Measurements from ENCODE around the gene SLC5A7.

Gene SLC5A7

DNA sequence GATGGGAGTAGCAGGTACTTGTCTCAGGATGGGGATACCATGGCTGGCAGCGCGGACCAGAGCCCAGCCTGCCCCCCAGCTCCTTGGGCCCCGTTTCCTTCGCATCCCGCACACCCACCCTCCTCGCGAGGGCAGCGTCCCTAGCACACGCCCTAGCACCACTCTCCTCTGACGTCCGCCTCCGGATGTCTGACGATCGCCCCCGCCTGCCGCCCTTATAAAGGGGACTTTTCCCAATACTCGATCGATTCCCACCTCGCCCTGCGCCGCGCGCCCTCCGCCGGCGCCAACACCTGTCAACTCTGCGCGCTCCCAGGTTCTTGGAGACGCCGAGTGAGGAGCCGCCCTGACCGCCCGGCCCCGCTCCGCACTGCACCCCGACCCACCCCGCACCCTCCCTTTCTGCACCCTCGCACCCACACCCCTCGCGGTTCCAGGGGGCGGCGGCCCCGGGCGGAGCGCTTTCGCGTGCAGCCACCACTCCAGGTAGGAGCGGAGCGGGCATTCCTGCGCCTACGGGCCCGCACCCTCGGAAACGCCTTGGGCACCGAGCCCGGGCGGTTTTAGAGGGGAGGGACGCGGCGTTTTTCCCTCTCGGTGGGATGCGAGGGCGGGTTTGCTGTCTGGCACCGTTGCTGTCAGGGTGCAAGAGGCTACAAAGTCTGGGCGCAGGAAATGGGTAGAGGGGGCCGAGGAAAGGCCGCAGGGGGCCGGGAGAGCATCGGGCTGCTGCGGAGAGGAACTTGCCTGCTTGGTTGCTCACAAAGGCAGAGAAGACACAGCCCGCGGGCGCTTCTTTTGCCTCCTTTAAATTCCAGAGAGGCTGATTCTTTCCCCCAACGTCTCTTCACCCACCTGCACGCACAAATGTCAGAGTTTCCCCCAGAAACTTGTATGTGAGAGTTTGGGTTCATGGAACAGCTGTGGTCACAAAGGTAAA lies at the start of gene SLC5A7:
TSS of gene SLC5A7 (plus strand) at position 247 of the 940 bp plus-strand sequence. CDS start 1,632 bp downstream, outside the sequence.
- DNase-seq (ENCODE audit: low read depth in 3 of 3, low spot score in 1 of 3): no peak

DNA sequence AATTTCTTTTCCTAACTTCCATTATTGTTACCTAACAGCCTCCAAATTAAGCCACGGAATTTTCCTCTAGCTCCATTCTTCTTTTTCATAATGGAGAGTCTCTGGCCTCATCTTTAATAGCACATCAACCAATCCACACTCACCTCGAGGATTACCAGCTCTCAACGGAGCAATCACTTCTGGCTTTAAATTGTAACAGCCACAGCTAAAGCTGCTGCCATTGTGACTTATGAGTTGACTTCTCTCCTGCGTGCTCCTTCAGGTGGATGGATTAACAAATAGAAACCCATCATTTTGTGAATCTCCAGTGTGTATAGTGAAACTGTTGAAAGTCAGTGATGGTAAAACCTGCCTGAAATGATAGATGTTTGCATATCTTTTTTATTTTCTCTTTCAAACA lies 24.9 kb upstream of the SLC5A7 start:
- DNase-seq (ENCODE audit: low read depth in 3 of 3, low spot score in 1 of 3): no peak

DNA sequence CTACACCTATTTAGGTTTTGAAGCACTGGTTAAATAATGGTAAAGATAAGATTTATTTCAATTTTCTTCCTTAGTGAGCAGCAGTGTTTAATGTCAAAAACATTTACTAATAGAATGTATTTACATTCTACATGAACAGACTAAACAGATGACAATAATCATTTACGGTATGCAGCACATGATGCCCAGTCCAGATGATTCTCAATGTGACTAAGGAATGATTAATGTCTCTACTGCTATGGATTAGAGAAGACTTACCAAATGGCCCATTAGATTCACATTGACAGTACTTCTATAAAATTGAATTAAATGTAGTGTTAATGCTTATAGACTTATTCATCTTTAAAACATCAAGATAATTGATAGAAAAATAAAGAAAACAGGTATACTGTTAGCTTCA lies 22.1 kb upstream of the SLC5A7 start:
- DNase-seq (ENCODE audit: low read depth in 3 of 3, low spot score in 1 of 3): no peak

DNA sequence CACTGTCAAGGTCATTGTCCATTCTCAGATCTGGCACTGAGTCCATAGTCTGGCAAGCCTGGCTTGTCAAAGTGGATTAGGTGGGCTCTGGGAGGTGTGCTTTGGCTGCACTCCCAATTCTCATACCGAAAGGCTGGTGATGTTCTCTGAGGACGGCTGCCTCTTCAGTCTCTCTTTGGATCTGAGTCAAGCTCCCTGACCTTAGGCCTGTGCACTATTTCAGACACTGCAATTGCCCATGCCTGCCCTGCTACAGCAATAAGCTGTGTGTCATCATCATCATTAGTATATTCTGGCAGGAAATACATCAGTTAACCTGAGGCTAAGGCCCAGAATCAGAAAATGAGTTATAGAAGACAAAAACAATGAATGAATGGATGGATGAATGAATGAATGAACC lies 1.6 kb upstream of the SLC5A7 start:
- no peak for DNase-seq (ENCODE audit: low read depth in 3 of 3, low spot score in 1 of 3)

DNA sequence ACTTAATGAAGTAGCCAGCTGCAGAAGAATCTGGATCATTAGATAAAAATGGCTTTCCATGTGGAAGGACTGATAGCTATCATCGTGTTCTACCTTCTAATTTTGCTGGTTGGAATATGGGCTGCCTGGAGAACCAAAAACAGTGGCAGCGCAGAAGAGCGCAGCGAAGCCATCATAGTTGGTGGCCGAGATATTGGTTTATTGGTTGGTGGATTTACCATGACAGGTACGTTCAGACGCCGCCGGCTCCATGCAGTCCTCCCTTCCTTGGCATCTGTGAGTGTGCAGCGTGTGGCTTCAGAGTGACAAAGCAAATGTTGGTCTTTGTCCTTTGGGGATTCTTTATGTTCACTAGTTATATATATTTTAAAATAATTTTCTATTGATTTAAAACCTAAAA lies 1.8 kb downstream of the SLC5A7 start:
- no peak for DNase-seq (ENCODE audit: low read depth in 3 of 3, low spot score in 1 of 3)

DNA sequence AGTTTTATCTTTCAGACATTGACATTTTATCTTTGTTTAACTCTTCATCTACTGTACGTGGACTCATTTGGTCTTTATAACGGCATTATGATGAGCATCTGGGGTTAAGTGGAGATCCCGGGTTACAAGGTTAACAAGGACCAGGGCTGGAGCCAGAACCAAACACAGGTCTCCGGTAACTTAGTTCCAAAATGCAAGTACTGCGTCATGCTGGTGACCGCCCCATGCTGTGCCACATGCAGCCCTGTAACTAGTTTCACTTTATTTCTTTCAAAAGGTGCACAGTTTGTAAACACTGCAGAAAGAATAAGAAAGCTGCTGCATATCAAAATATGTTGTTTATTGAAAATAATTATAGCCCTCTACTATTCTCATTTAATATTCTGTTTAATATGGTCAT lies 3.1 kb downstream of the SLC5A7 start:
- no peak for DNase-seq (ENCODE audit: low read depth in 3 of 3, low spot score in 1 of 3)

DNA sequence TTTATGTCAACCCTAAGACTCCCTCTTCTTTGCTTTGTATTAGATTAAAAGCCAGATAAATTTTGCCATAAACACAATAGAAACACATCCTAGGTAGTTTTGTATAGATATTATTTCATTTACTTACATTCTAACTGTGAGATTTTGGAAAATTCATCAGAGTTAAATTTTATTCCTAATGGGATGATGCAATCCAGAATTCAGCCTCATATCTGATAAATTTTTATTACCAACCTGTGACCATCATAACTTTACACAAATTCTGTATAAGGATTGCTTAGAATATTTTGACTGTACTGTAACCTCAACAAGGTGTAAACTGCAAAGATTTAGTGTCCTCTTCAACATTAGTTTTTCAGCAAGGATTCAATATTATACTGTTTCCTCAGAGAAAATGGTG lies 4.4 kb downstream of the SLC5A7 start:
- no peak for DNase-seq (ENCODE audit: low read depth in 3 of 3, low spot score in 1 of 3)

DNA sequence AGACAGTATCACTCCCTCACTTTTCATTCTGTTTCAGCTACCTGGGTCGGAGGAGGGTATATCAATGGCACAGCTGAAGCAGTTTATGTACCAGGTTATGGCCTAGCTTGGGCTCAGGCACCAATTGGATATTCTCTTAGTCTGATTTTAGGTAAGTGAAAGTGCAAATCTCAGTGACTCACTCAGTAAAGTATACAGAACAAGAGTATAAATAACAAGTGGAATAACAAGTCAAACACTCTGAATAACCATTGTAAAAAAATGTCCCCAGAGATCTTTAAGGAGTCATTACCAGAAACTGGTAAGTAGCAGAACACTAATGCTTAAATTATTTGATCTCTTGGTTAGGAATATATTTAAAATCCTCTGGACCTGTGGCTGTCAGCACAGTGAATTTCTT lies 5.7 kb downstream of the SLC5A7 start:
- no peak for DNase-seq (ENCODE audit: low read depth in 3 of 3, low spot score in 1 of 3)

DNA sequence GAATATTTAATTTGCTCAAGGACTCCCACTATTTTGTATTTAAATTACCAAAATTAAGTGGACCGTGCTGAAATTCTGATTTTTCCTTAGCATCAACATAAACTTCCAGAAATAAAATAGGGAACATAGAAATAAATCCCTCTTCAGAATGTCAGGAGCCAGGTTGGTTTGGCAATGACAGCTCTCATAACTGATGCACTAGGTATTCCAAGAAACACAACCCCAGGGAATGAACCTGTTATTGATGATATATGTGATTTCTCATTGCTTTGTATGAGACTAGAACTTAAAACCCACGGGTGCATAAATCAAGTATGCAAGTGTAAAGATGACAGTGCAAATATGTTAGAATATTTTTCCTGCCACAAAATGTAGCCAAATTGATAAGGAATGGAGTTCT lies 12.8 kb downstream of the SLC5A7 start:
- no peak for DNase-seq (ENCODE audit: low read depth in 3 of 3, low spot score in 1 of 3)

DNA sequence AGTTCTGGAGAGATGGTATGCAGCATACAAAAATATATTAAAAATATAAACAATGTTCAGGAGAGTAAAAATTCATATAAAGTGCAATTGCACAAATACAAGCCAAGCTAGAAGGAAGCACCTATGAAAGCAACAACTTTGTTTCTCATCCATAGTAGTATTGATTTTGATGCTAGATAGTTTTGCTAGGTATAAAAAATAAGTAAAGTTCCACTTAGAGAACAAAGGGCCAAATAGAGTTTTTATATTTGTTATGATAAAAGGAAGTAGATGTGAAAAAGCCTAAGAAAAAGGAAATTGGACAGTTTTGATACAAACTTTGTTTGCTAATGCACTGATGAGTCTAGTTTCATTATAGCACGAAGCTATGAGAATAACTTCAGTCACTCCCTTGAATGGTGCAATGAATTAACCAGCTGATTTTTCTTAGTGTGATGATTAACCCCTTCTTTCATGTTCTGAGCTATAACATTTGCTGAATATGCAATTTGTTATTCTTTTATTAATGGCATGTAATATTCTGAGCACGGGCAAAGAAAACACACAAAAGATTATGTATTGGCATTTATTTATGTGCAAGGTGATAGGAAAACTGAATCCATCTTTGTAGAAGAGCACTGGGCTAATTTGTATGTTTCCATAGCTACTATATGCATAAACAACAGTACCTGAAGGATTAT lies 24.7 kb downstream of the SLC5A7 start:
- no peak for DNase-seq (ENCODE audit: low read depth in 3 of 3, low spot score in 1 of 3)

DNA sequence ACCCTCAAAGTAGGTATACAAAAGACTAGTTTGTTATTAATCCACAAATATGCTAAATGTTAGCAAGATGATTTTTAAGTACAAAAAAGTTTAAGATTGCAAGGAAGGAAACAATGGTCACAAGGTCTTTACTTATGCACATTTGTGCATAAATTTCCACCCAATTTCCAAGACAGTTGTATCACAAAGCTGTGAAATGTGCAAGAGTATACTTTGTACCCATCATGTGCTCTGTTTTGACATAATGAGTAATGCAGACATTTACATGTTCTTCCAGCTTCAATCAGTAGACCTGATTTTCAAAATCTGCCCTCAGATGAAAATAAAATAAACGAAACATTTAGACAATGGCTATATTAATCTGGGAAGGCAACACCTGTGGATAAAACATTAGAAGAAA lies 27.0 kb downstream of the SLC5A7 start:
- DNase-seq (ENCODE audit: low read depth in 3 of 3, low spot score in 1 of 3): no peak

DNA sequence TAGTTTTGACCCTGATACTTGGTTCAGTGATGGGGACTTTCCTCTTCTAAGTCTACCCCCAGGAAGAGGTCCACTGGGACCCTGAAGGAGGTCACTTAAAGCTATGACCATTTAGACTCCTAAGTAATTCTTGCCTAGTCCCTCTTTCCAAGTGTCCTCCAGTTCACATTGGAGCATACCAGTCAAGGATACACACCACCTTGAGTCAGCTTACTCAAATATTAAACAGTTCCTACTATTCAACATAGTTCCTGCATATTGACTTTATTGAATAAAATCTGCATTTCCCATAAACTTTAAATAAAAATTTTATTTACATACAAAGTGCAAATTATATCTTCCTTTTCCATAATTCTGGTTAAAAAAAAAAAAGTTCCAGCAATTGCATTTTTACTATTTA lies 36.3 kb downstream of the SLC5A7 start:
- no peak for DNase-seq (ENCODE audit: low read depth in 3 of 3, low spot score in 1 of 3)

DNA sequence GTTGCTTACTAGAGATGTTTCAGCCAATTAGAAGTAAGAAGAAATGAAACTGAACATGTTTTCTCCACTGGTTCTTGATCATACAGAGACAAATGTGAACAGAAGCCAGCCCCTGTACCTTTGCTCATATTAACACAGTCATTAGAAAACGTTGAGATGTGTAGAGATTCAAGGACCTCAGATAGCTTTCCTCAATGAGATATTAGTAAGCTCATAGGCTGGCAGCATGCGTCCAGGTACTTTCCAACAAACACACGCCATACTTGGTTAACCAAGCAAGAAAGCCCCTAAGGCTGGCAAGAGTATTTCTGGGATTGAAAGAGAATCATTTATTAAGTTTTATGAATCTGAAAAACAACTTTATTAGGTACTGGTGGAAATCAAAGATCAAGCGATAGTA lies 37.5 kb downstream of the SLC5A7 start:
- DNase-seq (ENCODE audit: low read depth in 3 of 3, low spot score in 1 of 3): no peak

DNA sequence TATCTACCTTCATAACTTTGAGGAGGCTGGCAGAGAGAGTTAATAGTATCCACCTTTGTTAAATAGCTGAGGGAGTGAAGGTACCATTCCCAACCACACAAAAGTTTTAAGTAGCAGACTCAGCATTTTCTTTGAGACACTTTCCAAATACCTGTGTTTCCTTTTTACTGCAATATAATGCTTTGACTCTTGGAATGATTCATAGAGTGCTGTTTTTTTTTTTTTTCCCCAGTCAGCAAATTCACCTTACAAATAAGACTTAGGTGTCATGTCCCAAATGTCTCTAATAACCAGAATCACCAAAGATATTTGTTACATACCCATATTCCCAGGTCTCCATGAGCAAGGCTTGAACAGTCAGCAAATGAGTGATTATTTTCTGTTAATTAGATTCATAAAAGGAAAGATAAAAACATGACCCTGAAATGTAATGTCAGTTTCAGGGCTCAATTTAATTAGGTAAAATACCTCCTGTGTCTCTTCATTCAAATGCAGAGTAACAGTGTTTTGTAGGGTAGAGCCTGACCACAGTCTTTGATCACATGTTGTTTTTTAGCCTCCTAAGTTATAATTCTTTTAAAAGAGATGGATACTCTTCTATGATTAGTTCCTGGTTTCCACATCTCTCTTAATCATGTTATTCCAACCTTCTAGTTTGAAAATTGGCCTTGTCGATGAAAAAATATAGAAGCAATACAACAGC lies 39.9 kb downstream of the SLC5A7 start:
- no peak for DNase-seq (ENCODE audit: low read depth in 3 of 3, low spot score in 1 of 3)

DNA sequence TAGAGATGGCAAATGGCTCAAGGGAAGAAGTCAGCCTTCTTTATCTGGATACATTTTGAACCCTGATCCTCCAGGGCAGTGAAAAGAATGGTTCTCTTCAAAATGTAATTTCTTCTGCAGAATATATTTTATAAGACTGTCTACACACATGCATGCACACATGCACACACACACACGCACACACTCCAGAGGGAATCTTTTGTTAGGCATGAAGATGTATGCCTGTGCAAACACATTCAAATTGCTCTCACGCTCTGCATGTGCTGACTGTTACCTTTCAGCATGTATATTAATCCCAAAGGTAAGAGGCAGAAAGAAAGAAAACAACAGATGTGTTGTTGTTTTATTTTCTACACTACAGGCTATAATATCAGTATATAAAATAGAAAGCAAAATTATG lies 43.2 kb downstream of the SLC5A7 start:
- no peak for DNase-seq (ENCODE audit: low read depth in 3 of 3, low spot score in 1 of 3)

DNA sequence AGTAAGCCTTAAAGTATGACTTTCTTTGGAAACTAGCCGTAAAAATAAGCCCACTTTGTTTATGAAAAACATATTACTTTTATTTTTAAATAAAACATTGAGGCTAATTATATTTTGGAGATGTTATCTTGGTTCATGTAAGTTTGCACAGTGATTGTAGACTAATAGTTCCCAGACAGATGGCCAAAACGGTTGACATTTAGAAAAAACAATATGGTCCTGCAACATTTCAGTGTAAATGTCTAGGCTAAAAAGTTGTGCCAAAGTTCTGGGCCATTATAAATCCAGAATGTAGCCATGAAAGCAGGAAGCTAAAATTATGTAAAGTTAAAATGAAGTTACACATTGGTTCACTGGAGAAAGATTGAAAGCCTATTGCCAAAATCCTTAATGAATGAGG lies 43.6 kb downstream of the SLC5A7 start:
- DNase-seq (ENCODE audit: low read depth in 3 of 3, low spot score in 1 of 3): no peak

DNA sequence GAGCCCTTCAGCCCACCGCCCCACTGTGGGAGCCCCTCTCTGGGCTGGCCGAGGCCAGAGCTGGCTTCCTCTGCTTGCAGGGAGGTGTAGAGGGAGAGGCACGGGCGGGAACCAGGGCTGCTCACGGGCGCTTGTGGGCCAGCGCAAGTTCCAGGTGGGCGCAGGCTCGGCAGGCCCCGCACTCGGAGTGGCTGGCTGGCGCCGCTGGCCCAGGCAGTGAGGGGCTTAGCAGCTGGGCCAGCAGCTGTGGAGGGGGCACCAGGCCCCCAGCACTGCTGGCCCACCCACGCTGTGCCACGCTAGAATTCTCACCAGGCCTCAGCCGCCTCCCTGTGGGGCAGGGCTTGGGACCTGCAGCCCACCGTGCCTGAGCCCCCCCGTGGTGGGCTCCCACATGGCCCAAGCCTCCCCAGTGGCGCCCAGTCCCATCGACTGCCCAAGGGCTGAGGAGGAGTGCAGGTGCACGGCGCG lies 45.2 kb downstream of the SLC5A7 start:
- no peak for DNase-seq (ENCODE audit: low read depth in 3 of 3, low spot score in 1 of 3)

DNA sequence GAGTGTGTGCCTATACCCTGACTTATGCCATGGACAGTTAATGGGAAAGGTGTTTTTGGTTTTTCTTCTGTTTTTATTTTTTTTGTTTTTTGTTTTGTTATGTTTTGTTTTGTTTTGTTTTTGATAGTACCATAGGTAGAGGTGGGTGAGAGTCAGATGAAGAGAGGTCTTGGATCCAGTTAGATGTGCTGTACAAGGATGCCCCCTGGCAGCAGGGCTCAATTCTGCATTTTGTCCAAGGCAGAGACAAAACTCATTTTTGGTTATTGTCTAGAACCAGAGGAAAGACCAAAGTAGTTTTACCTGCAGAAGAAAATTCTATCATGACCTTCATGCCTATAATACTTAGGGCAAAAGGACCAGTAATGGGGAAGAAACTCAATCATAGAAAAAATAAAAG lies 48.5 kb downstream of the SLC5A7 start:
- no peak for DNase-seq (ENCODE audit: low read depth in 3 of 3, low spot score in 1 of 3)

DNA sequence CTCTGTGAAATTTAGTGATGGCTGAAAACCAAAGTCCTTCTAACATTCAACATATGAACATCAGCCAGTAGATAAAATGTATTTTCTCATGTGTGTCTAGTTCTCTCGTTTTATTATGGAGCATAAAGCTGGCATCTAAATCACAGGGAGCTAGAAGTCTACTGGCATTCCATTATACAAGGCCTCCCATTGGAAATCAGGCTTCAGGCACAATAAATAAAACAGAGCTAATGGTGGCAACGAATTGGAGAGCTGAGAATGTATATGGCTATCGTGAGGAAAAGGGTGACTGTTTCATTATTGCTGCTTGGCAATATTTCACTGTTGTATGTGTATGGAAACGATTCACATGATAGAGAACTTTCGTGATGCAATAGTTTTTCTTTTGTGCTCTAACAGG lies 62.4 kb downstream of the SLC5A7 start:
- no peak for DNase-seq (ENCODE audit: low read depth in 3 of 3, low spot score in 1 of 3)

DNA sequence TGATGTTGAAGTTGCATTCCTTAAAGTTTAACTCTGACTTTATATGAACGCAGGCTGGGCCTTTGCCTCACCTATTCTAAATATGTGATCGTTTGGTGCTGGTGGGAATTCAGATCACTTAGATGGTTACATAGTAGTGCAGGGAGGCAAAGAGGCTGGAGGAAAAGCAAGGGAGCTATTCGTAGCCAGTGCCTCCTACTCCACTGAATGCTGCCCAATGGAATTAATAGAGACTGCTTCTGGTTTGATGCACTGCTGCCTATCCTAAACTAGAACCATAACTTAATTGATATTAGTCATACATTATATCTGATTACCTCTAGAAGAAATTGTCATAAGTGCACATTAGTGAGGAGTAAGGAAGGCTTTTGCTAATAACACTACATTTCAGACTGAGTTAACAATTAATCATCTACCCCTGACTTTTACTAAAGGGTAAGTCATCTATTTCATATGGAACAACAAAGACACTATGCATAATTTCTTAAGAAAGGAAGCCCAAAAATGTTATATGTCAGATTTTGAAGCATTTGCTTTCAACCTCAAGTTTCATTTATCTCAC lies 72.3 kb downstream of the SLC5A7 start:
- no peak for DNase-seq (ENCODE audit: low read depth in 3 of 3, low spot score in 1 of 3)

DNA sequence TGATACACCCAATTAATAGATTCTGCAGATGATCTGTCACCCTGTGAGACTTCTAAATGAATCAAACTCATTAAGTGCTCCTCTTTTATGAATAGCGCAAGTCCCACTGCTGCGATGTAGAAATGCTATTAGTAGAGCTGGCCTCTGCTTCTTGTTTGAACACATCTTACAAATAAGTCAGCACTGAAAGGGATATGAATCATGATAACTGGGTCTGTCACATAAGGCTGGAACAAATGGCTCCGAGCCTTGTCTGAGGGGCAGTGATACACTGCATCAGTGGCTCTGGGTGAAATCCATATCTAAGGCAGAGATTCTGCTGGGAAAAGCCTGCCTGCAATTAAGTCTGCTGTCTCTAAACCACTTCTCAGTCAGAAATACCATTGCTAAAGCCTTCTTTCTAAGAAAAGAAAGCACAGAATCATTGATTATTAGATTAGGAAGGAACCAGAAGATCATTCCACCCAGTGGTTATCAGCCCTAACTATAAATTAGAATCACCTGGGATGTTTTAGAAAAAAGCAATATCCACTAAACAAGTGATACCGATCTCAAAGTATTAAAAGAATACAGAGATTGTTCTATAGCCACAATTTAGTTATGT lies 75.2 kb downstream of the SLC5A7 start:
- no peak for DNase-seq (ENCODE audit: low read depth in 3 of 3, low spot score in 1 of 3)
